RCC 7860 (cell line): Measurements from ENCODE around the gene ALK.

Source experiments
- DNase-seq: peaks from one replicate; pipeline ENCODE4 v3.0.0-alpha.2; 2015; ENCODE audit warnings: low spot score
- FAIRE-seq: peaks from 2 replicates; lab custom pipeline; 2012; peaks lifted over from hg19 to GRCh38; lab: Jason Lieb, UNC

ALK gene

GRCh38 chr2:29557268-29557667, 364.1 kb downstream of the ALK start:
- DNase-seq: no peak
- FAIRE-seq: no peak

GRCh38 chr2:29549069-29549380, 372.4 kb downstream of the ALK start:
- DNase-seq: no peak
- no peak for FAIRE-seq

DNA sequence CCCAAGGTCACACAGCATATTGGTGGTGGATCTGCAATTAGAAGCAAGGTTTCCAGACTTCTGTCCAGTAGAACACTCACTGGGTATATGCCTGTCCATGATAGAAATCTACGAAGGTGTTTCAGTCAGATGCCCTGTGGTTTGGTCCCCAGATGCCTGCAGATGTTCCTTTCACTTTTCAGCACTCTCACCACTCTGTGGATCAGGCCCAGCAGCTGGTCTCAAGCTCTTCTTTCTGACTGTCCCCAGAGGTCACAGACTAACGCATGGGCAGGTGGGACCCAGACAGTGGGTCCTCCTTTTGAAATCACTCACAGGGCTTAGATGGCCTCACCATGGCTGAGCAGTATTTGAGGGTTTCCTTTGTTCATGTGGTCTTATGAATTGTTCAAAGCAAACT, 376.5 kb downstream of the ALK start:
- DNase-seq (no peak), FAIRE-seq (no peak)

DNA sequence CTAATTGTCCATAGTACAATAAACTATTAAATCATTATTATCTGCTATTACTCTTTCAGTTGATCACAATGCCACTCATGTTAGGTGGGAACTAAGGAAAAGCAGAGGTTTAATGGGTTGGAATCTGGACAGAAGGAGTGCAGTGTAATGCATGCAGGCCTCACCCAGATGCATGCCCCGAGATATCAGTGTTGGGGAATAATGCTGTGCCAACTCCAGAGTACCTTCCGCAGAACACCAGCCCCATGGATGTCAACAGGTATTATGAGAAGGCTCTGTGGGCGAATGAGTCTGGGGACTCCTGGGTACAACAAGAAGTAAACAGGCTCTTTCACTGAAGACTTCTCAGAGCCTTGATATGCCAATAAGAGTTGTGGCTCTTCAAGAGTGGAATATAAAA, 377.4 kb downstream of the ALK start:
- DNase-seq (no peak), FAIRE-seq (no peak)

DNA sequence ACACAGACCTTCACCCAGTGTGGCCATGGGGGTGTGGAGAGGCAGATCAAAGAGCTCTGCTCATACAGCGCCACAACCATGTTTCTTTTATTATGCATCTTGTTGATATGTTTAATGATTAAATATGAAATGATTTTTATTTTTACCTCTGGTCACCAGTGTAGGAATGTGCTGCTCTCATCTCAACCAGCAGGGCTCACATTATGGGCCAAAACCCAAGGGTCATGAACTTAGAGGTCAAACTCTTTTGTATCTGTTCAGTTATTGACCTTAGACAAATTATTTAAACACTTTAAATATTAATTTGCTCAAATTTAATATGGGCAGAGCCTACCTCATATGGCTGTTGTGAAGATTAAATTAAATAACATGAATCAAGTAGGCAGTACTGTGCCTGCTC, 386.2 kb downstream of the ALK start:
- DNase-seq (no peak), FAIRE-seq (no peak)

- no peak for DNase-seq
These were observed 388.9 kb downstream of the ALK start for GRCh38 chr2:29532436-29532835.

GRCh38 chr2:29531626-29532025, 389.8 kb downstream of the ALK start:
- DNase-seq (no peak), FAIRE-seq (no peak)

More at GRCh38 chr2:29532436-29532835, 388.9 kb downstream of the ALK start:
- no peak for FAIRE-seq

DNA sequence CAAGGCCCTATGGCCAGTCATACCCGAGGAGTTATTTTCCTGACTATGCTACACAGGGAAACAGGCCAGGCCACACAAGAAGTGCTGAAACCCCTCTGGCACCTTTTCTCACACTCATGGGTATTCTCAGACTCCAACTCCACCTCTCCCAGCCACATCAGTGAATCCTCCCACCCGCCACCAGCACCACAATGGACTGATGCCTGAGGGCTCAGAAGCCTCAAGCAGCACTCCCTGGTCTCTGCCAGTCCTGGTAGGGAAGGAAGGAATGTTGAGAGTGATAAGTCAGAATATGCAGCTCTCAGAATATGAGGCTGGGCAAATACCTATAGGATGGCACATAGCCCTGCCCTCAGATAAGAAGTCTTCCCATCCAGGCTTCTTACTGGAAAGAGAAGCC, 391.1 kb downstream of the ALK start:
- FAIRE-seq (no peak), DNase-seq (no peak)

- DNase-seq: no peak
- no peak for FAIRE-seq
These were observed 392.4 kb downstream of the ALK start for GRCh38 chr2:29528891-29529520.

DNA sequence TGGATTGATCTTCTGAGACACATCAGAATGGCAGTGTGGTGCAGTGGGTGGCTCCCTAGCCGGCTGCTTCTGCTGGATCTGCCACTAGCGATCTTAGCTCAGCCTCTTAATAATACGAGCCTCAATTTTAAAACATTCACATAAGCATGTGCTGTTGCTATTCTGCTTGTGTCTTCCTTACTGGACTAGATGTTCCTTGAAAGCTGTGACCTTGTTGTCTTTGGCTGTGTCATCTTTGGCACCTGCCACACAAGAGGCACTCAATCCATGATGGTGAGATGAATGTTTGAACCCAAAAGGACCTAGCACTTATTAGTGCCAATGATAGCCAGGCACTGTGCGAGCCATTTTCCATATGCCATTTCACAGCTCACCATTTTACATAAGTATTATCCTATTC, 393.0 kb downstream of the ALK start:
- DNase-seq (no peak), FAIRE-seq (no peak)

DNA sequence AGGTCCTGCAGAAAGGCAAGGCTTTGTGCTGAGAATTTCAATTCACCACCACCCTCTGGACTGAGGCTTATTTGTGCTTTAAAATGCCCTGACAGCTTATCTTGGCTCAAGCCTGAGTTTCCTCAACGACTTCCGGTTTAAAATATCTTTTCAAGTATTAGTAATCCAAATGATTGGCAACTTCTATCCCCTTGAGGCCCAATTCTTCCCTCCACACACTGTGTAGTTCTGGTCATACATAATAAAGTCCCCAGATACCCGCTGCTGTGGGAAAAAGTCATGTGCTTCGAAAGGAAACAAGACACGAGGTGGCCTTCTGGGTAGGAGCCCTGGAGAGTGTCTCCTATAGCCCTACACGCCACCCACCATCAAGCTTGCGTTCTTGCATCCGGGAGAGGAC, 393.4 kb downstream of the ALK start:
- DNase-seq (no peak), FAIRE-seq (no peak)

- FAIRE-seq (no peak), DNase-seq (no peak)
These were observed 394.5 kb downstream of the ALK start for GRCh38 chr2:29526587-29527586.

GRCh38 chr2:29525921-29526320, 395.5 kb downstream of the ALK start:
- DNase-seq: no peak
- FAIRE-seq: no peak

DNA sequence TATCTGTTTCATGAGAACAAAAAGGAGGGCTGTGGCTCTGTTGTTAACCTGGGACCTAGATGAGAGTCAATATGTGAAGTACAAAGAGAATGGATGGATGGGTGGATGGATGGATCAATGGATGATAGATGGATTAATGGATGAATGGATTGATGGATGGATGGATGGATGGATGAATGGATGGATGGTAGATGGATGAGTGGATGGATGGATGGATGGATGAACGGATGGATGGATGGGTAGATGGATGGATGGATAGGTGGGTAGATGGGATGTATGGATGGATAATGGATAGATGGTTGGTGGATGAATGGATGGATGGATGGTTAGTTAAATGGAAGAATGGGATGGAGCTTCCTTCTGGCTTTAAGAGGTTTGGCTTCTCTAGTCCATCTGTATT, 396.7 kb downstream of the ALK start:
- DNase-seq: no peak
- no peak for FAIRE-seq

DNA sequence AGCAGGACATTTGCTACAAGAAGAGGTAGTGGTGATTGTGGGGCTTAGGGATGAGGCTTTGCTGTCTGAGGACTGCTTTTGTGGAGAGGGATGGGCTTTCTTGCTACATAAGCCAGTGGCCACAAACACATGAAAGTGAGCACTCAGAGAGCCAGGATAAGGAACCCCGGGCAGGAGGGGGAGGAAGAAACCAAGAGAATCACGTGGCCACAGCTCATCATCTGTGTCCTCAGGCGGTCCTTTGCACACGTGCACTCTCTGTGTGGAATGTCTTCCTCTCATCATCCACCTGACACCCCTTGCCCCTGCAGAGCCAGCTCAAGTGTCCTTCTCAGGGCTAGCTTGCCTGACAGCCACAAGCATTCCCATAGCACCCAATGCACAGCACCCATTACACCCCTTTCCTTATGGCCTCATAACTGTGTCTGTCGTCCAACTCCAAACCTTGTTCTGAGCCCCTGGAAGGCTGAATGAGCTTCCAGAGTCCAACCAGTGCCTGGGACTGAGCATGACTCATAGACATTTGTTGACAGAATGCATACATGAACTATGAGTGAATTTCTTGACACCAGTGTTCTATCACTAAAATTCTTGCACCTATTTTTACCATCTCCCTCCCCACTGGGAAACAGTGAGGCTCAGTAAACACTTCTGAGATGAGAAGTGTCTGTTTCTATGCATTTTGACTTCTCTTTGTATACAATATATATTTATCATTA, 398.3 kb downstream of the ALK start:
- FAIRE-seq: no peak
- DNase-seq: no peak

- no peak for DNase-seq
- FAIRE-seq: no peak
These were observed 401.4 kb downstream of the ALK start for GRCh38 chr2:29520001-29520400.

DNA sequence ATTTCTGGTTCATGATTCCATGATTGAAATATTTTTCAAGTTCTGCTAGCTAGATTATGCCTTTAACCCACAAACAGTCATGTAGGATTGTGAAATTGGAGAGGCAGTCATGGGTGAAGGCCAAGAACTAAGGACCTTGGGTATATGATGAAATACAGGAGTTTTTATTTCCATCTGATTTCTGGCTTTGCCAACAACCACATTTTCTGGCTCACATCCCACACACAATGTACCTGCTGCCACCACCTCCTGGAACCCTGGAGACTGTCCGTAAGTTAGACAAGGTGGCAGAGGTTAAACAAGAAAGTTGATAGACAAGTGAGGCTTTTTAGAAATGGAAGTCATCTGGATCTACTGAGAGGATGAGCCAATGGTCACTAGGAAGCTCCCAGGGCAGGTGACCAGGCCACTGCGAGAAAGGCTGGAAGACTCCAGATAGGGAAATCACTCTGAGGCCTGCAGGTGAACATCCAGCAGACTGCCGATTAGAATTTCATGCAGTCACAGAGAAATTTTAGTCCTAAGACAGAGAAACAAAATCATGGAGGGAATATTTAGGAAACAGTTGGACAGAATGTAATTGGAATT, 402.0 kb downstream of the ALK start:
- FAIRE-seq (no peak), DNase-seq (no peak)

- DNase-seq: no peak
- FAIRE-seq: no peak
These were observed 402.6 kb downstream of the ALK start for GRCh38 chr2:29518646-29519337.

DNA sequence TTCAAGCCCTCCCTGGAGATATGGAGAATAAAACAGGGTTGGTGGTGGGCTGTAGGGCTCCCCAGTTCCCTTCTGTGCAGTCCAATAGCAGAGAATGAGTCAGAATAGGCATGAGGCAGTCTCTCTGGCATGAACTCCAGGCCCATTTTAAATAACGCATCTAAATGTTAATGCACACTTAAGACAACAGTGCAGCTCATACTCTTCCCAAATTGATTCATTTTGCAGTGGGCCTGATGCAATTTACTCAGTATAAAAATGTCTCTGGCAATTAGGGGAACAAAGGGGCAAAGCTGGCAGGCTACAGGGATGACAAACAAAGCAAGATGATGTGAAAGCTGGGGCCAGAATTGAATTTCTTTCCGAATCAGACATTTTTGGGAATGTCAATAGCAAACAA, 403.4 kb downstream of the ALK start:
- DNase-seq: no peak
- no peak for FAIRE-seq

DNA sequence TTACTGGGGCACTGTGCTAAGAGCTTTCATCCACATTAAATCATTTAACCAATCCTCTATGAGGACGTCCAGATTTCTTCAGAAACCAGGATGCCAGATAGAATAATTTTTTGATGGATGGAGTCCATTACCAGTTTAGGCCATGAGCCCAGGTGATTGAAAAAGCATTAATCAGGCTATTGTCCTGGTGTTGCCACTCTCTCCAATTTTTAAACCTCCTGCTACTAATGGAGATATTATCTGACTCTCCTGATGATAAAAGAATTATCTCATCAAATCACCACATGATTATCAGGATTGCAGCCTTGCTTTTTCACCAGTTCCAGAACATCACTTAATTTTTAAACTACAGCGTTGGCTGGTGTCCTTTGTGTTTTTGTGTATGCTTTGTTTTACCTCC, 404.0 kb downstream of the ALK start:
- FAIRE-seq: no peak

DNA sequence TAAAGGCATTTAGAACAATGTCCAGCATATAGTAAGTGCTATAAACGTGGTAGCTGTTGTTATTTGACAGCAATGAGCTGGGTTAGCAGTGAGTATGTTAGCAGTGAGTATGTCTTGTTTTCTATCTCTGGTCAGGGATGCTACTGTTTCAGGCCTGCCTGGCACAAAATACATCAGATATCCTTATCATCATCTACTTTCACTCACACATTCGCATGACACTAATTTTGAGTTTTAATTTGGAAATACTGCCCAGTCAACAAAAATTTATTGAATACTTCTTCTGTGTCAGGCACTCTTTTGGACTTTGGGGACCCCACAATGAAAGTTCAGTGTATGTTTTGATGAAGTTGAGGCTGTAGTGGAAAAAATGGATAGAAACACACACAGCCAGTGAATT, 404.6 kb downstream of the ALK start:
- no peak for DNase-seq
- no peak for FAIRE-seq

More for the DNA sequence above, 404.0 kb downstream of the ALK start:
- DNase-seq: no peak
